NAMALWA (cell line): ENCODE measurements around the gene LDLRAP1.

Experiments
- DNase-seq: peaks from one replicate; pipeline ENCODE4 v3.0.0-alpha.2; 2015; ENCODE audit warnings: low spot score

The LDLRAP1 gene

DNA sequence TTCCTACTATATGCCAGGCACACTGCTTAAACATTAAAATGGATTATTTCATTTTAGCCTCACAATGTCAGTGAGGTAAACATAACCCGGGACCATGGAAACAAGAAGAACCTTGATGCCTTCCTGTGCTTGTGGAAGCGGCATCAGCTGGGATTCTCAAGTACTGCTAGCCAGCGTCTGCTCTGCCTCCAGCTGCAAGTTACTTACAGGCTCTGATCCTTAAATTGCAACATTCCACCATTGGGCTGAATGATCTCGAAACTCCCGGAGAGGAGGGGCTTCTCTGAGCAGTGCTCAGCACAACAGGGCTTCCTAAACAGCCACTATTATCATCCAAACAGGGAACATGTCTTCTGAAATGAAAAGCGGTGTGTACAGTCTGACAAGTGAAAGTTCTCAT lies 66.5 kb downstream of the LDLRAP1 start:
- no peak for DNase-seq

DNA sequence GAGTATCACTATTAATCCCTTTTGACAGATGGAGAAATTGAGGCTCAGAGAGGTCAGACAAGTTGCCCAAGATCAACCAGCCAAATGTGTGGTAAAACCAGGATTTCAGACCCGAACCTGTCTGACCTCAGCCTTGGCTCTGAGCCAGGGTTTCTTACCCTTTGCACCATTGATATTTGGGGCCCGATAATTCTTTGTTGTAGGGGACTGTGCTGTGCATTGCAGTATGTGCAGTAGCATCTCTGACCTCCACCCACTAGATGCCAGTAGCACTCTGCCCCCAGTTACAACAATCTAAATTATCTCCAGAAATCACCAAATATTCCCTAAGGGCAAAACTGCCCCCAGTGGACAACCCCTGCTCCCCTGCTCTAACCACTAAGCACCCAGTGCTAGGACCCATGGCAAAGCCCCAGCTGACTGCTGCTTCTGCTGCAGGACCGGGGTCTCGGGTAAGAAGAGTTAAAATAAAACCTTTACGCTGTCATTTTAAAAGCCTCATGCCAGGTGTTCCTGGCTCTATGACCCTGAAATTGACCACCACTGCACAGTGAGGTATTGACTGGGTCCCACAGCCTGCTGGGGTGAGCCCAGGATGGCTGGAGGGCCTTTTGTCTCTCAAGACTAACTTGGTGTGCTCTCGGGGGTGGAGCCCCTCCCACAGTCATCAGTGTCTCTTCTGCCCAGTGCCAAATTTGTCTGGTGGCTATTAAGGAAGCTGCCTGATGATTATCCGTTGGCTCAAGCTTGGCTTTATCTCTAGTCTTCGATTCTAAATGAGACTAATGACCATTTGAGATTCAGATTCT lies 67.6 kb downstream of the LDLRAP1 start:
- DNase-seq: peak; percentile 36

GRCh38 chr1:25611843-25612242 lies 68.4 kb downstream of the LDLRAP1 start:
- no peak for DNase-seq

DNA sequence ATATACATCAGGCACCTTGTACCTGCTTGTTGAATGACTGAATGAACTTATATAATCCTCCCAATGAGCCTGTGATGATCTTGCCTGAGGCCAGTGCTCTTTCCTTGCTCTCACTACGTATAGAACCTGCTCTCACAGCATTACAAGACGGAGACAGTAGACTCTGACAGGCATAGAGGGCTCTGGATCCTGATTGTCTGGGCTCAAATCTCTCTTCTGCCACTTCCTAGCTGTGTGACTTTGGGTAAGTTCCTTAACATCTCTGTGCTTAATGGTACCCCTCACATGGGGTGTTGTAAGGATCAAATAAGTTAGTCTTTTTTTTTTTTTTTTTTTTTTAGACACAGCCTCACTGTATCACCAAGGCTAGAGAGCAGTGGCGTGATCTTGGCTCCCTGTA lies 69.0 kb downstream of the LDLRAP1 start:
- no peak for DNase-seq

DNA sequence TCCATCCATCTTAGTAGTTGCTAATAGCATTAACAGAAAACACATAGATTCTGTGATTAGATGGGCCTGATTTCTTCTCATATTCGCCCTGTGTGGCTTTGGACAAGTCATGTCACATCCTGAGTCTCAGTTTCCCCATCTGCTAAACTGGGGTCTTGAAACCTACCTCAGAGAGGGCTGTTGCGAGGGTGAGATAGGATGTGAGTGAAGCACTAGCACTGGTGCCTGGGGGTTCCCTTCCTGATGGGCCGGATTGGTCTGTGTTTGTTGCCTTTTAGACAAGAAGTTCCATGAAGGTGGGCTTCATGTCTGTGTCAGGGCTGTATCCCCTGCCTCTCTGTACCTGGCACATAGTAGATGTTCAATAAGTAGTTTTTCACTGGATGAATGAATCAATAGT lies 69.7 kb downstream of the LDLRAP1 start:
- no peak for DNase-seq

GRCh38 chr1:25614501-25615171 lies 71.2 kb downstream of the LDLRAP1 start:
- DNase-seq: no peak

DNA sequence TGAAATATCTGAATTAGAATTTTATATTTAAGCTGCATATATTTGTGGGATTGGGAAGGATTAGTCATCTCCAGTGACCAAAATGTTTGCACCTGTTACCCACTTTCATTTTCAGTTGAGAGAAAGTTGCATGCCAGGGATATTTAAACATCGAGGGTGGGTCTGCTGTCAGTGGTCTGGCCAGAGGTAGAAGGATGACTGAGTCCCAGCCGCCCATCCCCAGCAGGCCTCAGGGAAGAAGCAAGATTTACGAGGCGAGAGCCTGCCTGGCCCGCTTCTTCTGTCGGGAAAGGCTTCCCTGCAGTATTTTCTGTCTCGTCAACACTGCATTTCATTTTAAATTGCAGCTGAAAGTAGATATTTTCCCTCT lies 71.8 kb downstream of the LDLRAP1 start:
- no peak for DNase-seq

GRCh38 chr1:25615563-25616094 lies 72.2 kb downstream of the LDLRAP1 start:
- peak; percentile 29 for DNase-seq

GRCh38 chr1:25616095-25616986 lies 72.9 kb downstream of the LDLRAP1 start, which contains the start of gene MAN1C1:
TSS of gene MAN1C1 (plus strand) at chr1:25616791. CDS start at chr1:25617798, 1,007 bp downstream.
- peak; percentile 77 for DNase-seq

DNA sequence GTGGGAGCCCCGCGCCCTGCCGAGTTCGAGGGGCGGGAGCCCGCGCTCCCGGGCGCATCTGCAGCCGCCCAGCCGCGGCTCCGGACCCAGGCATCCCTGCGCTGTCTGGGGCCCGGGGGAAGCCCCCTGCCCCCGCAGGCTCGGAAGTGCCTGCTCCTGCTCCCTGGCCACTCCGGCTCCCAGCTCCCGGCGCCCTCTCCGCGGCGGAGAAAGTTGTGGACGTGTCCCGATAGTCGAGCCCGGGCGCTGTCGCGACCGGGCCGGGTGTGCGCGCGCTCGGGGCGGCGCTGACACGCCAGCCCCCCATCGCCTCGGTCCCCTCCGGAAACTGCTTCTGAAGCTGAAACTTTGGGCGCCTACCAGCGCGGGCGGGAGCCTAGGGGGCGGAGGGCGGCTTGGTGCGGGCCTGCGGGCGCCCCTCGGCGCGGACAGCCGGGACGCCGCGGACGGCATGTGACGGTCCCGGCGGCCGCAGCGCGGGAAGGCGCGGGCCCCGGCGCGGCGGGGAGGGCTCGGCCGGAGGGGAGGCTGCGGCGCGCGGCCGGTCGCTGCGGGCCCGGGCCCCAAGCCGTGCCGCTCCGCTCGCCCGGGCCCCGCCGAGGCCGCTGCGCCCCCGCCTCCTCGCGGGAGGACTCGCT lies 73.7 kb downstream of the LDLRAP1 start:
- DNase-seq: peak; percentile 29

GRCh38 chr1:25617625-25618432 lies 74.4 kb downstream of the LDLRAP1 start:
- DNase-seq: no peak

- DNase-seq: no peak
Measured at GRCh38 chr1:25618433-25618808, 75.0 kb downstream of the LDLRAP1 start.
